GM18519 (cell line): ENCODE data around the gene ATP6V1G2.
A peak's percentile ranks its signal among the peaks of the same experiment; 100 is the strongest.
"Not testable (repeated sequence)": the region's sequence is repeated elsewhere in the genome, so short reads cannot be mapped to it uniquely, and the experiment has no call there.

Source experiments
- ATAC-seq: cut with Tn5 transposase; IDR thresholded peaks from one replicate; pipeline ENCODE4 v1.9.1; 2021; ENCODE audit warnings: mild to moderate bottlenecking, moderate library complexity; ENCODE audit not compliant: unreplicated experiment, low FRiP score

Gene ATP6V1G2

GRCh38 chr6:31556307-31556706, 9.9 kb upstream of the ATP6V1G2 start:
- ATAC-seq, result no peak

DNA sequence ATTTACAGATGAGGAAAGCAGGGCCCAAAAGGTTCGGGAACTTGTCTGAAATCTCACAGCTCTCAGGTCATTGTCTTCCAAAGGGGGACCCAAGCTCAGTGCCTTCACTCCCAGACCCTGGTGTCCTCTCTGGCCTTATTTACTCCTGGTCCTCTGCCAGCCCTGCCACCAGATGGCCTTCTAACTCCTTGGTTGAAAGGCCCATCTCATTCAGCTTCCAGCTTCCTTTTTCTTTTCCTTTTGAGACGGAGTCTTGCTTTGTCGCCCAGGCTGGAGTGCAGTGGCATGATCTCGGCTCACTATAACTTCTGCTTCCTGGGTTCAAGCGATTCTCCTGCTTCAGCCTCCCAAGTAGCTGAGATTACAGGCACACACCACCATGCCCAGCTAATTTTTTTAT, 5.0 kb upstream of the ATP6V1G2 start:
- ATAC-seq, result not testable (repeated sequence)

DNA sequence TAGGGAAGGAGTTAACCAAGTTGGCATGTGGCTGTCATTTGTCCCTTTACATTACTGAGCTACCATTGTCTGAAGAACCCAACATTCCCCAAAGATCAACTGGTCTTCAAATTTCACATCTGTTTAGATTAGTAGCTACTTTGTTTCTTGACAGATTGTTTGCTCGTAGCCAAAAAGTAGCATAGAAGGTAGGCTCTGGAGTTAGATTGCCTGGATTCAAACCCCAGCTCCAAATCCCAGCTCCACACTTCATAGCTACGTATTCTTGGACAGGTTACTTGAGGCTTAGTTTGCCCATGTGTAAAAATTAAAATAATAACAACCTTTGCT, 2.1 kb upstream of the ATP6V1G2 start:
- ATAC-seq, result no peak

- ATAC-seq, result no peak
These were observed 1.5 kb upstream of the ATP6V1G2 start for GRCh38 chr6:31547727-31548543.

- ATAC-seq, result peak; percentile 35
These were observed 734 bp upstream of the ATP6V1G2 start, which contains the start of gene NFKBIL1 for GRCh38 chr6:31546958-31547726. TSS of gene NFKBIL1 (plus strand) at chr6:31547608. CDS start at chr6:31547695, 87 bp downstream.

- no peak for ATAC-seq
These were observed 1.1 kb downstream of the ATP6V1G2 start for GRCh38 chr6:31545291-31545690.

DNA sequence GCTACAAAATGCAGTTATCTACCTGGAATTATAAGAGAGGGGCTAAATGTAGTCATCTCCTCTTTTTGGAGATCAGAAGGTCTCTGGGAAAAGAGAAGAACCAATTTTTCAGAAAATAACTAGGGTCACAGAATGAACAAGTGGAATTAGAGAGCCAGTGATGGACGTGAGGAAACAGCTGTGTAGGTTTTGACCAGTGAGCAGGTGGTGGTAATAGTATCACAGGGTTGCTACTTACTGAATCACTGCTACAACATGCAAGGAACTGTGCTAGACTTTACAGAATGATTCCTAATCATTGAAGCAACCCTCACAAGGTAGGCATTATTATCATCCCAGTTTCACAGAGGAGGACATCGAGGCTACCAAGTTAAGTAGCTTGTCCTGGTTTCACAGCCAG, 1.7 kb downstream of the ATP6V1G2 start:
- no peak for ATAC-seq

DNA sequence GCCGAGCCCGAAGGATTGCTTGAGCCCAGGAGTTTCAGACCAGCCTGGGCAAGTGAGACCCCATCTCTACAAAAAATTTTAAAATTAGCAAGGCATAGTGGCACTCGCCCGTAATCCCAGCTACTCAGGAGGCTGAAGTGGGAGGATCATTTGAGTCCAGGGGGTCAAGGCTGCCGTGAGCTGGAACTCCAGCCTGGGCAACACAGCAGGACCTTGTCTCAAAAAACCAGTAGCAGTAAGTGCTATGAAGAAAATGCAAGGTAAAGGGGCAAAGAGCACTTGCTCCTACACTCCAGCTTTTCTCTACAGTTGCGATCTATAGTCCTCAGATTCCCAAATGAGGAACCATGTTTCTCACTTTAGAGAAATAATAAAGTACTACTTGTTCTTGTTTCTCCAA, 2.8 kb downstream of the ATP6V1G2 start:
- no peak for ATAC-seq

DNA sequence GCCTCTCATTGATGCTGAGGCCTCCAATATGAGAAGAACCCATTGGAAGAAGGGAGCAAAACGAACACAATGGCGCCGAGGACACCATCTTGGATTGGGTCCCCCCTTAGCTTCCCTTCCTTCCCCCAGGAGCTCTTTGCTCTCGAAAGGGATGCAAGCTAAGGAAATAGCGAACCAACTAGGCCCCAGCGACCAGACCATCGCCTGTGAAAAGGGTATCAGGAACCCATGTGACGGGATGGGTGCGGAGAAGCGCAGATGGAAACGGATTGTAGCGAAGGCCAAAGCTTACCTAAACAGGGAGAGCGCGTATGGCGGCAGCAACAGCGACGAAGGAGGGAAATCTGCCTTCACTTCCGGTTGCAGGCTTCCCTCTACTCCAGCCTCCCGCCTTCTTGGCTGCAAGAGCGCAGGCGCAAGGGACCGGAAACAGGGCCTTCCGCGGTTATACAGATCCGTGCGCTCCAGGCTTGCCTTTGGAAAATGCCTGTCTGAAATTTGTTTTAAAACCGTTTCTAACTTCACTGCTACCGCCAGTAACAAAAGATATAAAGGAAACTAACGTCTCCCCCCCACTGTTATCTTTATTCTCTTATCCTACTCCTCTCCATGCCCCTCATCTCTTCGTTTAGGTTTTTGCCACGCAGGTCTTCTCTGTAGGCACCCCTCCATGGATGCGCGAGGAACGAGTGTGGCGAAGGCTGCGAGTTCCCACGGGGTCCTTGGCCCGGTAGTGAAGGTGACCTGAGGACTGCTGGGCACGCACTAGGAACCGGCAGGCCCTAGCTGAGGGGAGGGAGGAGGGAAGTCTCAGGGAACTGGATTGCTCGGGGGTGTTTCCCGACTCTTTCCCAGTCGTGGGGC, 4.5 kb downstream of the ATP6V1G2 start, which contains the start of gene DDX39B:
DDX39B (minus strand) TSS at position 346 of the 864 bp plus-strand sequence. CDS start 1,471 bp downstream, outside the sequence.
- no peak for ATAC-seq

- no peak for ATAC-seq
These were observed 5.2 kb downstream of the ATP6V1G2 start for GRCh38 chr6:31541059-31541657.

- no peak for ATAC-seq
These were observed 5.8 kb downstream of the ATP6V1G2 start for GRCh38 chr6:31540640-31541039.

DNA sequence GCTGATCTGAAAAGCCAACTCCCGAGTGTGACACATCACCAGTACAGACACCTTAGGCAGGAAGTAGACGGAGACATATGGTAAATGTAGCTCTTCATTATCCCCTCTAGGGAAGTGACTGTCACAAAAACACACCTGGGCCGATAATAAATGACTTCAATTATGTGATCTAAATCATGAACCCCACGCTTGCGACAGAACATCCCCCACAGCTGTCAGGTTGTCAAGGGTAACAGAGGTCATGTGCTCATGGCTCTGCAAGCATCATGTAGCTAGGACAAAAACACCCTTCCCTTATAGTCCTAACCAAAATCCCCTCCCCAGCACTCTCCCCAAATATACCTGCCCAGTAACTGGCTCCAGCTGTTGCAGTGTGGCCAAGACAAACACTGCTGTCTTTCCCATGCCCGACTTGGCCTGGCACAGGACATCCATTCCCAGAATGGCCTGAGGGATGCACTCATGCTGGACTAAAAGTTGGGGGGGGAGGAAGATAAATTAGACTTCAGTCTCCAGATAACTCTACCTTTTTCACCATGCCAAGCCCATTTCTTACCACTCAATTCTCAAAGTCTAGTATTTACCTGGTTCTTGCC, 7.5 kb downstream of the ATP6V1G2 start:
- ATAC-seq, result no peak

GRCh38 chr6:31535538-31536324, 10.7 kb downstream of the ATP6V1G2 start:
- ATAC-seq, result no peak

- no peak for ATAC-seq
These were observed 11.8 kb downstream of the ATP6V1G2 start for GRCh38 chr6:31534521-31535040.

GRCh38 chr6:31534011-31534410, 12.4 kb downstream of the ATP6V1G2 start:
- ATAC-seq, result no peak

- ATAC-seq, result no peak
These were observed 13.0 kb downstream of the ATP6V1G2 start for GRCh38 chr6:31533455-31533841.

GRCh38 chr6:31532644-31533454, 13.6 kb downstream of the ATP6V1G2 start:
- ATAC-seq, result no peak
